HepG2 (cell line): ENCODE data around the gene KIAA2012. TPM values are rescaled to one million over a fixed set of nuclear protein-coding genes. Genes with fewer than 3 reads are reported as not detected.

Source experiments
- ASH2L ChIP-seq: fragments of 300-600, 200-600 bp; sonication (generic); IDR thresholded peaks from 2 replicates; pipeline ENCODE4 v1.7.0; 2017; ENCODE audit warnings: low read depth, mild to moderate bottlenecking, moderate library complexity, mixed read lengths, low read length; ENCODE audit not compliant: insufficient read length
- CBFB ChIP-seq: sonication (generic); formaldehyde crosslinking; IDR thresholded peaks from 2 replicates; pipeline ENCODE4 v1.4.0; 2020; ENCODE audit warnings: missing genetic modification reagents
- DMAP1 ChIP-seq: IDR thresholded peaks from 2 replicates; pipeline ENCODE4 v1.6.1; 2016
- GABPB1 ChIP-seq: IDR thresholded peaks from 2 replicates; pipeline ENCODE4 v1.6.1; 2016; ENCODE audit warnings: mild to moderate bottlenecking, missing genetic modification reagents, moderate library complexity, missing compliant biosample characterization
- HNF4G ChIP-seq, 2 experiments: sonication (generic) in 1 of 2; formaldehyde crosslinking in 1 of 2; IDR thresholded peaks; 2 replicates each; pipeline versions ENCODE4 v1.4.0 to v1.6.1; 2011 to 2020; ENCODE audit warnings: borderline replicate concordance in 2 of 2, low read depth in 2 of 2, mild to moderate bottlenecking in 2 of 2, low read length in 1 of 2, missing genetic modification reagents in 1 of 2, moderate library complexity in 1 of 2
- HOXA5 ChIP-seq: sonication (generic); formaldehyde crosslinking; IDR thresholded peaks from 2 replicates; pipeline ENCODE4 v1.4.0; 2020; ENCODE audit warnings: missing genetic modification reagents
- KLF6 ChIP-seq: IDR thresholded peaks from 2 replicates; pipeline ENCODE4 v1.8.0; 2016; ENCODE audit warnings: missing biosample characterization, missing genetic modification reagents
- KMT2A ChIP-seq: sonication (generic); formaldehyde crosslinking; IDR thresholded peaks from 2 replicates; pipeline ENCODE4 v1.4.0; 2020; ENCODE audit warnings: missing genetic modification reagents
- LCORL ChIP-seq, 2 experiments: fragments of 450-650 bp in 1 of 2; sonication (generic) in 1 of 2; formaldehyde crosslinking in 1 of 2; IDR thresholded peaks; 2 replicates each; pipeline versions ENCODE4 v1.5.0 to v1.6.1; 2017 to 2020; ENCODE audit warnings: antibody characterized with exemption in 1 of 2, missing genetic modification reagents in 1 of 2
- MATR3 ChIP-seq: sonication (generic); formaldehyde crosslinking; IDR thresholded peaks from 2 replicates; pipeline ENCODE4 v1.4.0; 2020; ENCODE audit warnings: missing genetic modification reagents
- MTF1 ChIP-seq: sonication (generic); formaldehyde crosslinking; IDR thresholded peaks from 2 replicates; pipeline ENCODE4 v1.5.0; 2020; ENCODE audit warnings: missing genetic modification reagents
- RARA ChIP-seq: IDR thresholded peaks from 2 replicates; pipeline ENCODE4 v1.6.1; 2016; ENCODE audit warnings: missing genetic modification reagents, missing compliant biosample characterization
- RFX3 ChIP-seq: IDR thresholded peaks from 2 replicates; pipeline ENCODE4 v1.6.1; 2016; ENCODE audit warnings: missing biosample characterization, missing genetic modification reagents
- TARDBP ChIP-seq: sonication (generic); formaldehyde crosslinking; IDR thresholded peaks from 2 replicates; pipeline ENCODE4 v1.8.0; 2022; ENCODE audit warnings: mild to moderate bottlenecking, missing genetic modification reagents
- TBX3 ChIP-seq: fragments of 450-650 bp; IDR thresholded peaks from 2 replicates; pipeline ENCODE4 v1.6.1; 2017; ENCODE audit warnings: antibody characterized with exemption, mild to moderate bottlenecking, inconsistent platforms, borderline replicate concordance
- U2AF1 ChIP-seq: fragments of 200-400 bp; formaldehyde crosslinking; optimal IDR thresholded peaks from 2 replicates; pipeline ENCODE3; 2017; ENCODE audit warnings: mild to moderate bottlenecking, low read depth, low read length
- YEATS4 ChIP-seq: sonication (generic); formaldehyde crosslinking; IDR thresholded peaks from 2 replicates; pipeline ENCODE4 v1.4.0; 2020; ENCODE audit warnings: missing genetic modification reagents, borderline replicate concordance
- ZIK1 ChIP-seq: sonication (generic); formaldehyde crosslinking; IDR thresholded peaks from 2 replicates; pipeline ENCODE4 v1.5.0; 2020; ENCODE audit warnings: mild to moderate bottlenecking, low read depth, missing genetic modification reagents, borderline replicate concordance
- ZNF317 ChIP-seq: sonication (generic); formaldehyde crosslinking; IDR thresholded peaks from 2 replicates; pipeline ENCODE4 v1.5.0; 2020; ENCODE audit warnings: mild to moderate bottlenecking, missing genetic modification reagents
- ZNF557 ChIP-seq: sonication (generic); formaldehyde crosslinking; IDR thresholded peaks from 2 replicates; pipeline ENCODE4 v1.4.0; 2020; ENCODE audit warnings: missing genetic modification reagents
- ZNF746 ChIP-seq: sonication (generic); formaldehyde crosslinking; IDR thresholded peaks from 2 replicates; pipeline ENCODE4 v1.8.0; 2022; ENCODE audit warnings: mild to moderate bottlenecking, missing genetic modification reagents
- ZNF879 ChIP-seq: sonication (generic); formaldehyde crosslinking; IDR thresholded peaks from 2 replicates; pipeline ENCODE4 v1.8.1; 2023; ENCODE audit warnings: missing genetic modification reagents
- polyA plus RNA-seq, 8 experiments: library from polyadenylated mRNA; depleted of rRNA in 3 of 8; stranded (reverse) in 7 of 8; unstranded in 1 of 8; fragments of >200 nt; fragmentation: Illumina TruSeq in 4 of 8; extraction: Trizol in 4 of 8; gene quantifications; 2 replicates each; pipeline versions ENCODE4 v1.2.1 to v1.2.3, GENCODE V29; 2011 to 2016; ENCODE audit warnings: low read depth in 4 of 8, missing spikeins in 1 of 8, mixed read lengths in 1 of 8; ENCODE audit not compliant: insufficient read depth in 1 of 8
- total RNA-seq, 5 experiments: library from RNA; depleted of rRNA; stranded (reverse); fragments of >200 nt; fragmentation: Illumina TruSeq; extraction: Trizol; gene quantifications; 2 replicates each; pipeline ENCODE4 v1.2.3, GENCODE V29; 2016; ENCODE audit warnings: low read depth in 1 of 5
- TF ChIP-seq, protein P1 (sequence below): IDR thresholded peaks from 2 replicates; pipeline ENCODE4 v1.6.1; 2016; ENCODE audit warnings: control low read depth
- TF ChIP-seq, protein P2 (sequence below): sonication (generic); formaldehyde crosslinking; conservative IDR thresholded peaks from 2 replicates; pipeline ENCODE4 v1.4.0; 2020; ENCODE audit warnings: missing genetic modification reagents
- TF ChIP-seq, protein P3 (sequence below): sonication (generic); formaldehyde crosslinking; IDR thresholded peaks from 2 replicates; pipeline ENCODE4 v1.8.0; 2023; ENCODE audit warnings: mild to moderate bottlenecking, missing genetic modification reagents
- TF ChIP-seq, protein P4 (sequence below): IDR thresholded peaks from 2 replicates; pipeline ENCODE4 v1.6.1; 2016; ENCODE audit warnings: missing genetic modification reagents, missing compliant biosample characterization
- TF ChIP-seq, protein P5 (sequence below): sonication (generic); formaldehyde crosslinking; IDR thresholded peaks from 2 replicates; pipeline ENCODE4 v1.4.0; 2020; ENCODE audit warnings: missing genetic modification reagents

Gene KIAA2012
- total and polyA plus RNA-seq, 2 of the 13 experiments (the other 11 are each of a cell fraction or from before 2014, with no cell fraction given): not detected

DNA sequence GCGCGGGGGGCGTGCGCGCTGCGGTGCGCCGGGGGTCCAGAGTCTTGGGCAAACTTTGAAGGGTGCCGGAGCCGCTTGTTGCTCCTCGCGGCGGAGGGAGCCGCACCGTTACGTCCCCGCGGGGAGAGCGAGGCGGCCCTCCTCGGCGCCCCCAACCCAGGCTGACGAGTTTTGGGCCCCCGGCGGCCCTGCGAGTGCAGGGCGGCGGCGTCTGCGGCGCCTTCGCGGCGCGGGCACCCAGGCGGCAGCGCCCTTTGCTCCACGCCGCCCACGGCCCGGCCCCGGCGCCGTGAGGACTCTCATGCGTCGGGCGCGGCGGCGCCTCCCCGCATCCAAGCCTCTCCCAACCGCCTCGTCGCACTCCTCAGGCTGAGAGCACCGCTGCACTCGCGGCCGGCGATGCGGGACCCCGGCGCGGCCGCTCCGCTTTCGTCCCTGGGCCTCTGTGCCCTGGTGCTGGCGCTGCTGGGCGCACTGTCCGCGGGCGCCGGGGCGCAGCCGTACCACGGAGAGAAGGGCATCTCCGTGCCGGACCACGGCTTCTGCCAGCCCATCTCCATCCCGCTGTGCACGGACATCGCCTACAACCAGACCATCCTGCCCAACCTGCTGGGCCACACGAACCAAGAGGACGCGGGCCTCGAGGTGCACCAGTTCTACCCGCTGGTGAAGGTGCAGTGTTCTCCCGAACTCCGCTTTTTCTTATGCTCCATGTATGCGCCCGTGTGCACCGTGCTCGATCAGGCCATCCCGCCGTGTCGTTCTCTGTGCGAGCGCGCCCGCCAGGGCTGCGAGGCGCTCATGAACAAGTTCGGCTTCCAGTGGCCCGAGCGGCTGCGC is 38.6 kb upstream of the KIAA2012 start (continued):
- TF ChIP-seq, protein P1, sequence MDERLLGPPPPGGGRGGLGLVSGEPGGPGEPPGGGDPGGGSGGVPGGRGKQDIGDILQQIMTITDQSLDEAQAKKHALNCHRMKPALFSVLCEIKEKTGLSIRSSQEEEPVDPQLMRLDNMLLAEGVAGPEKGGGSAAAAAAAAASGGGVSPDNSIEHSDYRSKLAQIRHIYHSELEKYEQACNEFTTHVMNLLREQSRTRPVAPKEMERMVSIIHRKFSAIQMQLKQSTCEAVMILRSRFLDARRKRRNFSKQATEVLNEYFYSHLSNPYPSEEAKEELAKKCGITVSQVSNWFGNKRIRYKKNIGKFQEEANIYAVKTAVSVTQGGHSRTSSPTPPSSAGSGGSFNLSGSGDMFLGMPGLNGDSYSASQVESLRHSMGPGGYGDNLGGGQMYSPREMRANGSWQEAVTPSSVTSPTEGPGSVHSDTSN (CRISPR knock-in tag): no peak
- TF ChIP-seq LCORL (IDR thresholded peaks at IDR 0.05) (no peak), LCORL (CRISPR knock-in tag; IDR thresholded peaks at IDR 0.05) (no peak), RARA (CRISPR knock-in tag) (no peak), YEATS4 (CRISPR knock-in tag) (no peak), ZNF879 (no peak), RFX3 (no peak), ZNF746 (CRISPR knock-in tag) (no peak), HOXA5 (CRISPR knock-in tag) (no peak), TARDBP (CRISPR knock-in tag) (no peak), CBFB (CRISPR knock-in tag) (no peak), GABPB1 (CRISPR knock-in tag) (no peak; the same call in 1 of the 2 replicates), U2AF1 (no peak), ZNF557 (CRISPR knock-in tag) (no peak), ZNF317 (no peak), ZIK1 (0 out of 2 replicates have a peak, but pooled peaks have one; percentile 35), MATR3 (no peak), KLF6 (no peak), TBX3 (no peak), DMAP1 (no peak), HNF4G (IDR thresholded peaks at IDR 0.05; ENCODE audit: borderline replicate concordance, low read depth, low read length) (no peak), HNF4G (CRISPR knock-in tag; IDR thresholded peaks at IDR 0.05; ENCODE audit: borderline replicate concordance, low read depth) (no peak), MTF1 (CRISPR knock-in tag) (no peak), KMT2A (CRISPR knock-in tag) (0 out of 2 replicates have a peak, but pooled peaks have one; percentile 17), ASH2L (no peak)
- TF ChIP-seq, protein P2, sequence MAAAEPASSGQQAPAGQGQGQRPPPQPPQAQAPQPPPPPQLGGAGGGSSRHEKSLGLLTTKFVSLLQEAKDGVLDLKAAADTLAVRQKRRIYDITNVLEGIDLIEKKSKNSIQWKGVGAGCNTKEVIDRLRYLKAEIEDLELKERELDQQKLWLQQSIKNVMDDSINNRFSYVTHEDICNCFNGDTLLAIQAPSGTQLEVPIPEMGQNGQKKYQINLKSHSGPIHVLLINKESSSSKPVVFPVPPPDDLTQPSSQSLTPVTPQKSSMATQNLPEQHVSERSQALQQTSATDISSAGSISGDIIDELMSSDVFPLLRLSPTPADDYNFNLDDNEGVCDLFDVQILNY: no peak
- TF ChIP-seq, protein P3, sequence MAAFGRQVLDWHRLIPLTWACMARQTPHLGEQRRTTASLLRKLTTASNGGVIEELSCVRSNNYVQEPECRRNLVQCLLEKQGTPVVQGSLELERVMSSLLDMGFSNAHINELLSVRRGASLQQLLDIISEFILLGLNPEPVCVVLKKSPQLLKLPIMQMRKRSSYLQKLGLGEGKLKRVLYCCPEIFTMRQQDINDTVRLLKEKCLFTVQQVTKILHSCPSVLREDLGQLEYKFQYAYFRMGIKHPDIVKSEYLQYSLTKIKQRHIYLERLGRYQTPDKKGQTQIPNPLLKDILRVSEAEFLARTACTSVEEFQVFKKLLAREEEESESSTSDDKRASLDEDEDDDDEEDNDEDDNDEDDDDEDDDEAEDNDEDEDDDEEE: no peak
- TF ChIP-seq, protein P4, sequence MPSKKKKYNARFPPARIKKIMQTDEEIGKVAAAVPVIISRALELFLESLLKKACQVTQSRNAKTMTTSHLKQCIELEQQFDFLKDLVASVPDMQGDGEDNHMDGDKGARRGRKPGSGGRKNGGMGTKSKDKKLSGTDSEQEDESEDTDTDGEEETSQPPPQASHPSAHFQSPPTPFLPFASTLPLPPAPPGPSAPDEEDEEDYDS (CRISPR knock-in tag): no peak
- TF ChIP-seq, protein P5, sequence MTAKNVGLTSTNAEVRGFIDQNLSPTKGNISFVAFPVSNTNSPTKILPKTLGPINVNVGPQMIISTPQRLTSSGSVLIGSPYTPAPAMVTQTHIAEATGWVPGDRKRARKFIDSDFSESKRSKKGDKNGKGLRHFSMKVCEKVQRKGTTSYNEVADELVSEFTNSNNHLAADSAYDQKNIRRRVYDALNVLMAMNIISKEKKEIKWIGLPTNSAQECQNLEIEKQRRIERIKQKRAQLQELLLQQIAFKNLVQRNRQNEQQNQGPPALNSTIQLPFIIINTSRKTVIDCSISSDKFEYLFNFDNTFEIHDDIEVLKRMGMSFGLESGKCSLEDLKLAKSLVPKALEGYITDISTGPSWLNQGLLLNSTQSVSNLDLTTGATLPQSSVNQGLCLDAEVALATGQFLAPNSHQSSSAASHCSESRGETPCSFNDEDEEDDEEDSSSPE (CRISPR knock-in tag): 0 out of 2 replicates have a peak, but pooled peaks have one; percentile 0
